ENCODE results near the gene ZNF302.
"Not testable (repeated sequence)": the region's sequence is repeated elsewhere in the genome, so short reads cannot be mapped to it uniquely, and the experiment has no call there.

The ZNF302 gene

GRCh38 chr19:34677386-34678084, at the start of gene ZNF302:
Gene ZNF302 (plus strand): TSS chr19:34677678. CDS start chr19:34678805, 1,127 bp downstream.
- DNase-seq: peak; percentile 74 to 91

GRCh38 chr19:34633802-34634201, 43.7 kb upstream of the ZNF302 start:
- DNase-seq: no peak

- peak in 1 of 2 experiments; percentile 50 for DNase-seq
Measured at GRCh38 chr19:34639491-34640085, 37.9 kb upstream of the ZNF302 start.

- no peak for DNase-seq
Measured at GRCh38 chr19:34642241-34642640, 35.2 kb upstream of the ZNF302 start.

GRCh38 chr19:34644991-34645461, 32.5 kb upstream of the ZNF302 start:
- DNase-seq: no peak

- DNase-seq: no peak
Measured at GRCh38 chr19:34645551-34645950, 31.9 kb upstream of the ZNF302 start.

- DNase-seq: no peak
Measured at GRCh38 chr19:34649886-34650543, 27.5 kb upstream of the ZNF302 start.

- DNase-seq: no peak
Measured at GRCh38 chr19:34651747-34652146, 25.7 kb upstream of the ZNF302 start.

- no peak for DNase-seq
Measured at GRCh38 chr19:34654796-34655195, 22.7 kb upstream of the ZNF302 start.

- DNase-seq: no peak
Measured at GRCh38 chr19:34655651-34656050, 21.8 kb upstream of the ZNF302 start.

GRCh38 chr19:34661357-34661756, 16.1 kb upstream of the ZNF302 start:
- DNase-seq: no peak

- peak in 1 of 2 experiments; percentile 33 for DNase-seq
Measured at GRCh38 chr19:34662919-34663318, 14.6 kb upstream of the ZNF302 start.

- no peak for DNase-seq
Measured at GRCh38 chr19:34664168-34664567, 13.3 kb upstream of the ZNF302 start.

- DNase-seq: no peak
Measured at GRCh38 chr19:34664870-34665269, 12.6 kb upstream of the ZNF302 start.

- DNase-seq: not testable (repeated sequence)
Measured at GRCh38 chr19:34665275-34665674, 12.2 kb upstream of the ZNF302 start.

GRCh38 chr19:34666200-34666957, 11.1 kb upstream of the ZNF302 start:
- DNase-seq: no peak

GRCh38 chr19:34666958-34667265, 10.6 kb upstream of the ZNF302 start:
- no peak for DNase-seq

GRCh38 chr19:34667349-34668076, 10.0 kb upstream of the ZNF302 start:
- peak in 1 of 2 experiments; percentile 7 for DNase-seq

- DNase-seq: not testable (repeated sequence)
Measured at GRCh38 chr19:34668077-34668689, 9.3 kb upstream of the ZNF302 start.

- peak in 1 of 2 experiments; percentile 5 for DNase-seq
Measured at GRCh38 chr19:34668690-34669089, 8.8 kb upstream of the ZNF302 start.

- no peak for DNase-seq
Measured at GRCh38 chr19:34669305-34669704, 8.2 kb upstream of the ZNF302 start.

GRCh38 chr19:34671972-34672371, 5.5 kb upstream of the ZNF302 start:
- no peak for DNase-seq

Measured in SW 1271 (cell line).